Right lobe of liver (tissue), 6 donors: ENCODE results near the gene CAMTA1. TPM values are rescaled to one million over a fixed set of nuclear protein-coding genes. Genes with fewer than 3 reads are reported as not detected.
A peak's percentile ranks its signal among the peaks of the same experiment; 100 is the strongest.

Source experiments
- ATAC-seq, 4 donors: fragments of 200-7000 bp; cut with Tn5 transposase; one replicate each; pipeline ENCODE4 v1.9.1; 2020; ENCODE audit warnings: mild to moderate bottlenecking in 4 of 4, moderate library complexity in 4 of 4
- DNase-seq, 3 donors: peaks; one replicate each; pipeline ENCODE4 v3.0.0-alpha.2; 2020
- H3K27ac ChIP-seq, 3 donors: fragments of 200-600 bp; one replicate each; pipeline ENCODE4 v1.8.0; 2022
- H3K27me3 ChIP-seq, 2 donors: fragments of 200-600 bp; one replicate each; pipeline ENCODE4 v1.8.0; 2022
- H3K36me3 ChIP-seq, 4 donors: fragments of 200-600 bp; sonication (generic) in 1 of 4; one replicate each; pipeline versions ENCODE4 v1.5.1 to v1.8.0; 2017 to 2022; ENCODE audit warnings: control low read depth in 1 of 4
- H3K4me1 ChIP-seq, 4 donors: fragments of 200-600 bp; sonication (generic) in 1 of 4; one replicate each; pipeline versions ENCODE4 v1.5.1 to v1.8.0; 2017 to 2022; ENCODE audit warnings: control low read depth in 1 of 4
- H3K4me3 ChIP-seq, 3 donors: fragments of 200-600 bp; one replicate each; pipeline ENCODE4 v1.8.0; 2022
- H3K9me3 ChIP-seq, 4 donors: fragments of 200-600 bp; sonication (generic) in 1 of 4; one replicate each; pipeline versions ENCODE4 v1.5.1 to v1.8.0; 2017 to 2022; ENCODE audit warnings: control low read depth in 1 of 4
- POLR2A ChIP-seq: fragments of 450-650 bp; IDR thresholded peaks from one replicate; pipeline ENCODE4 v1.6.1; 2017; ENCODE audit warnings: antibody characterized with exemption, mild to moderate bottlenecking
- WGBS: methylation state at CpG from one replicate; pipeline ENCODE4 v1.1.6; 2018; ENCODE audit warnings: low coverage, low lambda C conversion rate; ENCODE audit not compliant: insufficient coverage; ENCODE audit errors: missing lambda C conversion rate; 5-methylcytosine and 5-hydroxymethylcytosine counted together
- intact Hi-C, 2 donors: fragments of 100-400 bp; cut with DNase I; formaldehyde crosslinking; loops; one replicate each; pipeline versions ENCODE4 v1.11.2 to v1.14.1; 2022
- total RNA-seq, 6 experiments: library from RNA; depleted of rRNA in 2 of 6; stranded (reverse); fragments of >200 nt in 2 of 6; fragmentation: NEBNext Ultra II Directional in 3 of 6; extraction: Animal tissue kit (Norgen Biotek cat#: 25700) in 3 of 6; gene quantifications; one replicate each; pipeline versions ENCODE4 v1.1.0 to v1.2.4, GENCODE V29; 2016 to 2023
- TF ChIP-seq, protein P1 (sequence below), 4 donors: fragments of 200-600 bp in 3 of 4; fragments of 450-650 bp in 1 of 4; IDR thresholded peaks; one replicate each; pipeline versions ENCODE4 v1.5.1 to v1.8.0; 2016 to 2022; ENCODE audit warnings: antibody characterized with exemption in 4 of 4, mild to moderate bottlenecking in 2 of 4
- donor health status: DM: no; HTN: yes; CAD: no.
- donor health status: DM: no; HTN: no; CAD: no.
- donor health status: DM: no; HTN: no; CAD: no.
- donor health status: DM: no; HTN: yes; CAD: no.
- donor health status: DM: no; HTN: yes; CAD: no.

The CAMTA1 gene
- total RNA-seq, 6 experiments from 2014 or later = 32.3 to 49.4 (median 37.2) TPM

DNA sequence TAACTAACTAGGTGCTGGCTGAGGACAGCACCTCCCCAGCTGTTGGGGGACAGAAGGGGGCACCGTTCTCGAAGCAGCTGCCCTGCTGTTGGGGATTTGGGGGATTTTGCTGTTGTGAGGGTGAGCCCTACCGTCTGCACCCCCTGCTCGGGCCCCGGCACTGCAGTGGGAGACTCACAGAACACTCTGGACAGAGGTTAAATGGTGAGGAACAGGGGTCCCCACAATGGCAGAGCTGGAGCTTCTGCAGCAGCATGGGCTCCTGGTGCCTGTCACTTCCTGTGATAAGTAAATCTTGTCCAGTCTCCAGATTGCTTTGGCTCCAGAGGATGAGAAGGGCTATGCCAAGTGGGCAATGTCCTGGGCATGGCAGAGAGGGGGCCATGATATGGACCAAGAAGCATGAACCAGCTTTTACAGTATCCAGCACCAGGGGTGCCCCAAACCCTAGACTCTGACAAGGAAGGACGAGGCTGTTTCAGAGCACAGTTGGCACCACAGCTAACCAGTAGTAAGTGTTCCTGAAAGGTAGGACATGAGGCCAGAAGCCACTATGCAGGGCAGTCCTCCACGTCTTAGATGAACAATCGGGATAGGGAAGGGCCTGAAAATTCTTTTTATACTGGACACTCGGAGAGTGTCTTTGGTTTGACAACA, 620.7 kb downstream of the CAMTA1 start:
- DNase-seq = no peak
- TF ChIP-seq, protein P1, sequence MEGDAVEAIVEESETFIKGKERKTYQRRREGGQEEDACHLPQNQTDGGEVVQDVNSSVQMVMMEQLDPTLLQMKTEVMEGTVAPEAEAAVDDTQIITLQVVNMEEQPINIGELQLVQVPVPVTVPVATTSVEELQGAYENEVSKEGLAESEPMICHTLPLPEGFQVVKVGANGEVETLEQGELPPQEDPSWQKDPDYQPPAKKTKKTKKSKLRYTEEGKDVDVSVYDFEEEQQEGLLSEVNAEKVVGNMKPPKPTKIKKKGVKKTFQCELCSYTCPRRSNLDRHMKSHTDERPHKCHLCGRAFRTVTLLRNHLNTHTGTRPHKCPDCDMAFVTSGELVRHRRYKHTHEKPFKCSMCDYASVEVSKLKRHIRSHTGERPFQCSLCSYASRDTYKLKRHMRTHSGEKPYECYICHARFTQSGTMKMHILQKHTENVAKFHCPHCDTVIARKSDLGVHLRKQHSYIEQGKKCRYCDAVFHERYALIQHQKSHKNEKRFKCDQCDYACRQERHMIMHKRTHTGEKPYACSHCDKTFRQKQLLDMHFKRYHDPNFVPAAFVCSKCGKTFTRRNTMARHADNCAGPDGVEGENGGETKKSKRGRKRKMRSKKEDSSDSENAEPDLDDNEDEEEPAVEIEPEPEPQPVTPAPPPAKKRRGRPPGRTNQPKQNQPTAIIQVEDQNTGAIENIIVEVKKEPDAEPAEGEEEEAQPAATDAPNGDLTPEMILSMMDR (IDR thresholded peaks at IDR 0.05) = no peak
- no peak for TF ChIP-seq POLR2A
- Histone ChIP-seq H3K9me3 (no peaks in the 10 kb centered on the region), H3K36me3 (no peaks in the 10 kb centered on the region), H3K27me3 (no peaks in the 10 kb centered on the region), H3K4me3 (no peak overlapping the region), H3K4me1 (no peaks in the 10 kb centered on the region), H3K27ac (no peak overlapping the region)
- WGBS = 89% methylated on average over 3 of the region's 9 CpGs
- ATAC-seq = no peak
- intact Hi-C loops = no loop called here

GRCh38 chr1:7406641-7407543, 621.6 kb downstream of the CAMTA1 start:
- no peaks in the 10 kb centered on the region for H3K9me3 ChIP-seq
- WGBS = 100% methylated on average over 1 of the region's 18 CpGs
- ATAC-seq = no peak
- H3K4me3 ChIP-seq = no peak overlapping the region
- no peaks in the 10 kb centered on the region for H3K36me3 ChIP-seq
- H3K27ac ChIP-seq = no peak overlapping the region
- H3K4me1 ChIP-seq = no peaks in the 10 kb centered on the region
- DNase-seq = no peak
- TF ChIP-seq POLR2A = no peak
- TF ChIP-seq, protein P1 (IDR thresholded peaks at IDR 0.05) = no peak
- intact Hi-C loops = no loop called here
- no peaks in the 10 kb centered on the region for H3K27me3 ChIP-seq

- no peaks in the 10 kb centered on the region for H3K4me1 ChIP-seq
- no CpG with 5 or more reads among the region's 7 CpGs for WGBS
- H3K27me3 ChIP-seq = no peaks in the 10 kb centered on the region
- no peak overlapping the region for H3K4me3 ChIP-seq
- H3K36me3 ChIP-seq = no peaks in the 10 kb centered on the region
- DNase-seq = no peak
- no peak overlapping the region for H3K27ac ChIP-seq
- no peak for ATAC-seq
- H3K9me3 ChIP-seq = no peaks in the 10 kb centered on the region
- intact Hi-C loops = no loop called here
- TF ChIP-seq, protein P1 (IDR thresholded peaks at IDR 0.05) = no peak
- no peak for TF ChIP-seq POLR2A
These were observed 622.3 kb downstream of the CAMTA1 start for GRCh38 chr1:7407544-7407895.

DNA sequence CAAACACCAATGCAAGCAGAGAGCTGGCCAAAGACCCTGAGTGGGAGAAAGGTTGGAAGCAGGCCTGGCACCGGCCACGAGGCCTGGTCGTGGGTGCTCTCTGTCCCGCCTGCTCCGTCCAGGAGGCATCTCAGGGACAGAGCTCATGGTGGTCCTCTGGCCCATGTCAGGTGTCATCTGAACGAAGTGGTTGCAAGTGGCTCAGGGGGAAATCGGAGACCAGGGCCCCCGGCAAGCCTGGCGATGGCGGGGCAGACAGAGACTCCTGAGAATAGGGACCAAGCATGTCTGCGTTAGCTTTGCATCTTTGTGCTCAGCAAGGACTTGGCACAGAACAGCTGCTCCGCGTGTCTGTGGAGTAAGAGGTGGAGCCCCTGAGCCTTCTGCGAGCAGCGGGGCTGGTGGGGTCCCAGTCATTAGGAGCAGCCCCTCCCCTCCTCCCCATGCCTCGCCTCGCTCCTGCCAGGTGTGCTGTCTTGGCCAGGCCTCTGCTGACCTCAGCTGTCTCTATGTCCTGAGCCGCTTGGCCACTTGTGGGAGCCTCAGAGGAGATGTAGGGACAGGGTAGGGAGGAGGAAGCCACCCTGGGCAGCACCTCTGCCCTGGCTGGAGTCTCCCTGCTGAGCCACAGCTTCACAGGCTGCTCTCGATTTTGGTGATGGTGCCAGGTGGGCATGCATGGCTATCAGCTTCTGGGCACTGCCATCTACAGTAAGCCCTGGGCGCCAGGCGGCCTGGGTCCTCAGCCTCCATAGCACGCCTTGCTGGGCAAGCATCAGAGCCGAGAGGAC, 622.9 kb downstream of the CAMTA1 start:
- Histone ChIP-seq H3K36me3 (no peaks in the 10 kb centered on the region), H3K4me3 (no peak overlapping the region), H3K27me3 (no peaks in the 10 kb centered on the region), H3K27ac (no peak overlapping the region), H3K9me3 (no peaks in the 10 kb centered on the region), H3K4me1 (no peaks in the 10 kb centered on the region)
- 60% methylated on average over 1 of the region's 23 CpGs for WGBS
- intact Hi-C loops = no loop called here
- ATAC-seq = peak in 1 of 4 donors; percentile 8
- DNase-seq = no peak
- TF ChIP-seq POLR2A = no peak
- TF ChIP-seq, protein P1 (IDR thresholded peaks at IDR 0.05) = no peak
